HepG2 (cell line): ENCODE data around the gene GPR162. TPM values are rescaled to one million over a fixed set of nuclear protein-coding genes. Genes with fewer than 3 reads are reported as not detected.

Experiments
- AGO2 ChIP-seq: fragments of 200-400 bp; formaldehyde crosslinking; optimal IDR thresholded peaks from 2 replicates; pipeline ENCODE3; 2017; ENCODE audit warnings: mild to moderate bottlenecking, low read depth, low read length, moderate library complexity
- ARHGAP35 ChIP-seq: sonication (generic); formaldehyde crosslinking; IDR thresholded peaks from 2 replicates; pipeline ENCODE4 v1.9.0; 2022; ENCODE audit warnings: mild to moderate bottlenecking, inconsistent platforms, moderate library complexity, missing genetic modification reagents, borderline replicate concordance
- ATM ChIP-seq: fragments of 450-650 bp; IDR thresholded peaks from 2 replicates; pipeline ENCODE4 v1.7.1; 2017; ENCODE audit warnings: mild to moderate bottlenecking, borderline replicate concordance
- BRD4 ChIP-seq: sonication (generic); formaldehyde crosslinking; IDR thresholded peaks from 2 replicates; pipeline ENCODE4 v1.4.0; 2020; ENCODE audit warnings: missing genetic modification reagents
- DPF2 ChIP-seq: sonication (generic); formaldehyde crosslinking; IDR thresholded peaks from 2 replicates; pipeline ENCODE4 v1.4.0; 2020; ENCODE audit warnings: mild to moderate bottlenecking, low read depth, missing genetic modification reagents, borderline replicate concordance
- E2F2 ChIP-seq: sonication (generic); formaldehyde crosslinking; IDR thresholded peaks from 2 replicates; pipeline ENCODE4 v1.4.0; 2020; ENCODE audit warnings: missing genetic modification reagents, borderline replicate concordance
- FOSL2 ChIP-seq: sonication (generic); formaldehyde crosslinking; IDR thresholded peaks from 2 replicates; pipeline ENCODE4 v1.4.0; 2020; ENCODE audit warnings: missing genetic modification reagents
- IRF1 ChIP-seq: sonication (generic); formaldehyde crosslinking; IDR thresholded peaks from 2 replicates; pipeline ENCODE4 v1.4.0; 2020; ENCODE audit warnings: low read depth, mild to moderate bottlenecking, missing genetic modification reagents
- KLF13 ChIP-seq: sonication (generic); formaldehyde crosslinking; IDR thresholded peaks from 2 replicates; pipeline ENCODE4 v1.4.0; 2020; ENCODE audit warnings: mild to moderate bottlenecking, missing genetic modification reagents
- MED1 ChIP-seq: sonication (generic); formaldehyde crosslinking; IDR thresholded peaks from 2 replicates; pipeline ENCODE4 v1.4.0; 2020; ENCODE audit warnings: missing genetic modification reagents
- MLLT10 ChIP-seq: sonication (generic); formaldehyde crosslinking; IDR thresholded peaks from 2 replicates; pipeline ENCODE4 v1.4.0; 2020; ENCODE audit warnings: missing genetic modification reagents
- NONO ChIP-seq, 2 experiments: fragments of 450-650 bp in 1 of 2; sonication (generic) in 1 of 2; formaldehyde crosslinking in 1 of 2; IDR thresholded peaks in 1 of 2; conservative IDR thresholded peaks in 1 of 2; 2 replicates each; pipeline versions ENCODE4 v1.6.1 to v1.8.0; 2017 to 2022; ENCODE audit warnings: mild to moderate bottlenecking in 1 of 2, missing genetic modification reagents in 1 of 2, moderate library complexity in 1 of 2
- PHF5A ChIP-seq: IDR thresholded peaks from one replicate; pipeline ENCODE4 v1.6.1; 2018; ENCODE audit warnings: low read depth, missing genetic modification reagents; ENCODE audit not compliant: unreplicated experiment
- PITX1 ChIP-seq: sonication (generic); formaldehyde crosslinking; IDR thresholded peaks from 2 replicates; pipeline ENCODE4 v1.5.1; 2020; ENCODE audit warnings: mild to moderate bottlenecking, missing genetic modification reagents
- PTBP1 ChIP-seq: fragments of 200-400 bp; formaldehyde crosslinking; IDR thresholded peaks from 2 replicates; pipeline ENCODE4 v1.6.1; 2018; ENCODE audit warnings: low read length, low read depth; ENCODE audit not compliant: poor library complexity, severe bottlenecking
- SAFB2 ChIP-seq: sonication (generic); formaldehyde crosslinking; IDR thresholded peaks from 2 replicates; pipeline ENCODE4 v1.5.1; 2020; ENCODE audit warnings: missing genetic modification reagents, low read depth, mild to moderate bottlenecking, borderline replicate concordance
- SATB2 ChIP-seq: sonication (generic); formaldehyde crosslinking; IDR thresholded peaks from 2 replicates; pipeline ENCODE4 v1.5.0; 2020; ENCODE audit warnings: missing genetic modification reagents
- SPEN ChIP-seq: sonication (generic); formaldehyde crosslinking; IDR thresholded peaks from 2 replicates; pipeline ENCODE4 v1.5.1; 2020; ENCODE audit warnings: low read depth, mild to moderate bottlenecking, missing genetic modification reagents
- ZC3H13 ChIP-seq: sonication (generic); formaldehyde crosslinking; IDR thresholded peaks from 2 replicates; pipeline ENCODE4 v1.8.1; 2023; ENCODE audit warnings: mild to moderate bottlenecking, missing genetic modification reagents, moderate library complexity
- ZNF138 ChIP-seq: sonication (generic); formaldehyde crosslinking; IDR thresholded peaks from 2 replicates; pipeline ENCODE4 v1.5.0; 2020; ENCODE audit warnings: mild to moderate bottlenecking, low read depth, missing genetic modification reagents
- ZNF230 ChIP-seq: sonication (generic); formaldehyde crosslinking; IDR thresholded peaks from 2 replicates; pipeline ENCODE4 v1.4.0; 2020; ENCODE audit warnings: mild to moderate bottlenecking, missing genetic modification reagents
- ZNF431 ChIP-seq: sonication (generic); formaldehyde crosslinking; IDR thresholded peaks from 2 replicates; pipeline ENCODE4 v1.9.0; 2022; ENCODE audit warnings: missing genetic modification reagents, low read depth, mild to moderate bottlenecking, borderline replicate concordance
- ZNF460 ChIP-seq: sonication (generic); formaldehyde crosslinking; IDR thresholded peaks from 2 replicates; pipeline ENCODE4 v1.5.1; 2020; ENCODE audit warnings: missing genetic modification reagents, mild to moderate bottlenecking, borderline replicate concordance
- ZNF616 ChIP-seq: sonication (generic); formaldehyde crosslinking; IDR thresholded peaks from 2 replicates; pipeline ENCODE4 v1.5.0; 2020; ENCODE audit warnings: low read depth, mild to moderate bottlenecking, missing genetic modification reagents
- ZNF781 ChIP-seq: sonication (generic); formaldehyde crosslinking; IDR thresholded peaks from 2 replicates; pipeline ENCODE4 v1.5.1; 2020; ENCODE audit warnings: borderline replicate concordance, mild to moderate bottlenecking, missing genetic modification reagents; ENCODE audit errors: not compliant biosample characterization
- ZNF790 ChIP-seq: sonication (generic); formaldehyde crosslinking; IDR thresholded peaks from 2 replicates; pipeline ENCODE4 v1.8.0; 2022; ENCODE audit warnings: missing genetic modification reagents, mild to moderate bottlenecking, borderline replicate concordance
- ZNF879 ChIP-seq: sonication (generic); formaldehyde crosslinking; IDR thresholded peaks from 2 replicates; pipeline ENCODE4 v1.8.1; 2023; ENCODE audit warnings: missing genetic modification reagents
- polyA plus RNA-seq, 8 experiments: library from polyadenylated mRNA; depleted of rRNA in 3 of 8; stranded (reverse) in 7 of 8; unstranded in 1 of 8; fragments of >200 nt; fragmentation: Illumina TruSeq in 4 of 8; extraction: Trizol in 4 of 8; gene quantifications; 2 replicates each; pipeline versions ENCODE4 v1.2.1 to v1.2.3, GENCODE V29; 2011 to 2016; ENCODE audit warnings: low read depth in 4 of 8, missing spikeins in 1 of 8, mixed read lengths in 1 of 8; ENCODE audit not compliant: insufficient read depth in 1 of 8
- total RNA-seq, 5 experiments: library from RNA; depleted of rRNA; stranded (reverse); fragments of >200 nt; fragmentation: Illumina TruSeq; extraction: Trizol; gene quantifications; 2 replicates each; pipeline ENCODE4 v1.2.3, GENCODE V29; 2016; ENCODE audit warnings: low read depth in 1 of 5

Gene GPR162
- total and polyA plus RNA-seq, 2 of the 13 experiments (the other 11 are each of a cell fraction or from before 2014, with no cell fraction given) = 0.08 TPM; not detected in 1

GRCh38 chr12:6792522-6793201 is 29.0 kb upstream of the GPR162 start (continued):
- TF ChIP-seq ZNF790 (CRISPR knock-in tag) (no peak), ZNF230 (CRISPR knock-in tag) (0 out of 2 replicates have a peak, but pooled peaks have one; percentile 22), MED1 (CRISPR knock-in tag) (peak; percentile 90), ZNF138 (no peak), PHF5A (peak; percentile 43), IRF1 (CRISPR knock-in tag) (no peak), MLLT10 (CRISPR knock-in tag) (no peak), ARHGAP35 (CRISPR knock-in tag) (peak; percentile 41; the same call in 1 of the 2 replicates), ZNF616 (no peak), FOSL2 (0 out of 2 replicates have a peak, but pooled peaks have one; percentile 6), DPF2 (CRISPR knock-in tag) (peak; percentile 74; the same call in 1 of the 2 replicates), ZNF460 (CRISPR knock-in tag) (no peak; the same call in 1 of the 2 replicates), SAFB2 (no peak; the same call in 1 of the 2 replicates), ZNF431 (CRISPR knock-in tag) (no peak), ZNF781 (CRISPR knock-in tag) (peak; percentile 30), ATM (no peak), SPEN (CRISPR knock-in tag) (peak; percentile 80), ZNF879 (CRISPR knock-in tag) (no peak), PITX1 (peak; percentile 84), NONO (IDR thresholded peaks at IDR 0.05) (no peak), NONO (CRISPR knock-in tag; conservative IDR thresholded peaks at IDR 0.05) (peak; percentile 90), ZC3H13 (peak; percentile 87), SATB2 (CRISPR knock-in tag) (no peak), E2F2 (CRISPR knock-in tag) (no peak), AGO2 (no peak), BRD4 (CRISPR knock-in tag) (no peak), PTBP1 (no peak), KLF13 (CRISPR knock-in tag) (no peak)
